GM19099 (cell line): ENCODE results near the gene RXRA.

Experiments used
- POLR2A ChIP-seq: IDR thresholded peaks from 3 replicates; pipeline ENCODE4 v1.6.1; 2011; ENCODE audit warnings: low read depth; ENCODE audit not compliant: insufficient read length; ENCODE audit errors: extremely low read depth

The RXRA gene

DNA sequence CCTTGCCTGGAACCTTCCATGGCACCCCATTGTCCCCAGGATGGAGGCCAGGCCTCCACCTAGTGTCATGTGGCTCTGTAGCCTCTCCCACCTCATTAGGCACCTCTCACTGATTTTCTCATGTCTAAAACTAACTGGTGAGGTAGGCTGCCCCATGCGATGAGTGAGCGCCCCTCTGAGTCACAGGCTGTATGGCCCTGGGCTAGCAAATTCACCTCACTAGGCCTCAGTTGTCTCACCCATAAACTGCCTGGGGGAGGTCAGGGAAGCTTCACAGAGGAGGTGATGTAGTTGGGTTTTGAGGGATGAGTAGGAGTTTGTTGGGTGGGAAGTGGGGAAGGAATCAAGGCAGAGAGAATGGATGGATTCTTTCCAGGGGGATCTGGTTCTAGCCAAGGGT is 8.8 kb downstream of the RXRA start:
- no peak for TF ChIP-seq POLR2A

DNA sequence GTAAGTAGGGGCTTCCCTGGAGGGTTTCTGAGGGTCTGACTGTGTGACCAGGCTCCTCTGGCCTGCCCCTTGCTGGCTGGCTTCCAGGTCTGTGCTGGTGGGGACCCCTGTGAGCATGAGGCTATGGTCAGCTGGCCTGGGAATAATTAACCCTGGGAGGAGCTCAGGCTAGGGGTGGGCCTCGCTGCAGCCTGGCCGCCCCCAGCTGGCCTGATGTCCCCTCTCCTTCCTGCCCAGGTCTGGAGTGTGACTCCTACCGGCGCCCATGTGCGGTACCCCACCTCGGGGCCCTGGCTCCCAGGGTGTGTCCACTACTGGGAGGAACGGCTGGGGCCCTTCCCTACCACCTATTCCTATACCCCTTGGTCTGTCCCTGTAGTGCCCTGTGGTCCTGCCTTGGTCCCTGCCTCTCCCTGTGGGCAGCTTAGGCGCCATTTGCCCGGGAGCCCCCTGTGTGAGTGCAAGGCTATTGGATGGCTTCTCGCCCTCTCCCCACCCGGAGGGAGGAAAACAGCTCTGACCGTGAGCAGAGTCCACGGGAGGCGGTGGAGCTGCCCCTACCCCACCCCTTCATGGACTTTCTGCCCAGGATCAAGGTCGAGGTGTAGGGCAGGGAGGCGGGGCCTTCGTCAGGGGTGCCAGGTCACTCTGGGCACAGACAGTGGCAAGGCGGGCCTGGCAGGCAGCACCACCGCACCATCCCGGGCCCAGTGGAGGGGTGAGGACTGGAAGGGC is 9.4 kb downstream of the RXRA start:
- no peak for TF ChIP-seq POLR2A

DNA sequence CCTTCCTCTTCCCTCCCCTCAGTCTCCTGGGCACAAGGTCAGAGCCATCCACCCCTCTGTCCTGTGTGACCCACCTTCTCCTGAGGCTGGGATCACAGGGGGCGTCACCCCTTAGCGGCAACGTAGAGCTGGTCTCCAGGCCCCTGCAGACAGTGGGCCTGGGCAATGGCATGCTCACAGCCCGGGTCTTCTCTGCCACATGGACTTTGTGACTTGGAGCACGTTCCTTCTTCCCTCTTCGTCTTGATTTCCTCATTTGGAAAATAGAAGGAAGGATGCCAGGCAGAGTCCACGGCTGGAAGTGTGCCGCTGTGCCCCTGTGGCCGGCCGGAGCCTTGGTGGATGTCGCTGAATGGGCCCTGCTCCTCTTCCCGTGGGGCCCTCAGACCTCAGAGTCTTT is 10.0 kb downstream of the RXRA start:
- no peak for TF ChIP-seq POLR2A

DNA sequence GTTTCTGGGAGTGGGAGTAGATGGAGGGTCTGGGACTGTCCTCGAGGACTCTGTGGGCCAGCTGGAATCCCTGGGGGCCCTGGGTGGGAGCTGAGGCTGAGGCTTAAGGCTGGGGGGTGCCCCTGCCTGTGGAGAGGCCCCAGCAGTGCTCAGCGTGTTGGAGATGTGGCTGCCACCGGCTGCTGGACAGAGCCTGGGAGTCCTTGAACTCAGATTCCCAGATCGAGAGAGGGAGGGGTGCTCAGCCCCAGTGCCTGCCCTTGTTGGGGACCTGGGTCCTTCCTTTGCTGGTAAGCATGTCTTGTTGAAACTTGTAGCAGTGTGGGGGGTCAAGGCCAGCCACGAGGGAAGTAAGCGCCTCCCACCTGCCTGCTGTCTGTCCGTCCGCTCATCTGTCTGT is 10.7 kb downstream of the RXRA start:
- no peak for TF ChIP-seq POLR2A

- no peak for TF ChIP-seq POLR2A
Measured at GRCh38 chr9:134337469-134337868, 11.2 kb downstream of the RXRA start.

DNA sequence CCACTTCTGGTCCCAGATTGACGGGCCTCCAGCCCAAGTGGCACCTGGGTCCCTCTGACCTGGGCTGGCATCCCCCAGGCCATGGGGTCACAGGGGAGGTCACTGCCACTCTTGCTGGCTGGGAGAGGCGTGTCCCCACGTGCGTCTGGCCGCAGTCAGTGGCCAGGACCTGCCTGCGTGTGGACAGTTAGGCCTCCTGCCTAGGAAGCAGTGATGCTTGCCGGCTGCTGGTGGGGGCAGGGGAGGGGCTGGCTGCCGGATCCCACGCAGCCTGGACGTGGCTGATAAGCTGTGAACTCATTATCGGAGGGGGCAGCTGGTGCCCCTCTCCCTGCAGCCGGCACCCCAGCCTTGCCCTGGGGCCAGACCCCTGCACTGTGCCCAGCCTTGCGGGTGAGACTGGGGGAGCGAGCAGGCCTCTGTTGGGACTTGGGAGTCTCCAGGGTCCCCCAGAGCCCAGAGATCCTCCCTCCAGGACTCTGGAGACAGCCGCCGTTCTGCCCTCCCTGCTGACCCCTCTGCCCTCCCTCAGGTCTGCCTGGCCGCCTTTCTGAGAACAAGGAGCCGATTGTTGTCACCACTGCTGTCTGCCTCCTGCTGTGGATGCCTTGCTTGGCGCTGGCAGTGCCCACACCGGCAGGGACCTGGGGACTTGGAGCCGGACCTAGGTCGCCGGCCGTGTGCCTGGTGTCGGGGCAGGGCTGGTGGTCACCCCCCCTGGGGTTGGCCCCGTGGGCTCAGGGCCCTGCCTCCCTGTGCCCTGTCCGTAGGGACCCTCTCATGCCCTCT is 12.3 kb downstream of the RXRA start:
- no peak for TF ChIP-seq POLR2A

- TF ChIP-seq POLR2A: no peak
Measured at GRCh38 chr9:134339183-134339806, 13.0 kb downstream of the RXRA start.

- no peak for TF ChIP-seq POLR2A
Measured at GRCh38 chr9:134340475-134341160, 14.4 kb downstream of the RXRA start.

- no peak for TF ChIP-seq POLR2A
Measured at GRCh38 chr9:134341306-134341705, 15.1 kb downstream of the RXRA start.

GRCh38 chr9:134341929-134342745 is 15.9 kb downstream of the RXRA start:
- no peak for TF ChIP-seq POLR2A

DNA sequence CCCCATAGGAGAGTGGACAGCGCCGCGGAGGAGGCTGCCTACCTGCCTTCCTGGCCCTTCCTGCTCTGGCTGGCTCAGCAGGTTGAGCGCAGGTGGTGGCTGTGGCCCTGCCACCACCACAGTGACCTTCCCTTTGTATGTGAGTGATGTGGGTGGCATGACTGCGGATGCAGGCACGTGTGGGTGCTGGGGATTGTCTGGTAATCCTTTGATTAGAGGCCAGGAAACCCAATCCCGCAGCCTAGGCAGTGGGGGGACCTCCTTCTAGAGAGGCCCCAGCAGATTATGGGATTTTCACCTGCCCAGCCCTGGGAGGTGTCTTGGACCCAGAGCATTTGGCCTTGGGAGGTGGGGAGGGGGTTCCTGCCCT is 16.5 kb downstream of the RXRA start:
- TF ChIP-seq POLR2A: no peak

- no peak for TF ChIP-seq POLR2A
Measured at GRCh38 chr9:134343637-134344036, 17.4 kb downstream of the RXRA start.

DNA sequence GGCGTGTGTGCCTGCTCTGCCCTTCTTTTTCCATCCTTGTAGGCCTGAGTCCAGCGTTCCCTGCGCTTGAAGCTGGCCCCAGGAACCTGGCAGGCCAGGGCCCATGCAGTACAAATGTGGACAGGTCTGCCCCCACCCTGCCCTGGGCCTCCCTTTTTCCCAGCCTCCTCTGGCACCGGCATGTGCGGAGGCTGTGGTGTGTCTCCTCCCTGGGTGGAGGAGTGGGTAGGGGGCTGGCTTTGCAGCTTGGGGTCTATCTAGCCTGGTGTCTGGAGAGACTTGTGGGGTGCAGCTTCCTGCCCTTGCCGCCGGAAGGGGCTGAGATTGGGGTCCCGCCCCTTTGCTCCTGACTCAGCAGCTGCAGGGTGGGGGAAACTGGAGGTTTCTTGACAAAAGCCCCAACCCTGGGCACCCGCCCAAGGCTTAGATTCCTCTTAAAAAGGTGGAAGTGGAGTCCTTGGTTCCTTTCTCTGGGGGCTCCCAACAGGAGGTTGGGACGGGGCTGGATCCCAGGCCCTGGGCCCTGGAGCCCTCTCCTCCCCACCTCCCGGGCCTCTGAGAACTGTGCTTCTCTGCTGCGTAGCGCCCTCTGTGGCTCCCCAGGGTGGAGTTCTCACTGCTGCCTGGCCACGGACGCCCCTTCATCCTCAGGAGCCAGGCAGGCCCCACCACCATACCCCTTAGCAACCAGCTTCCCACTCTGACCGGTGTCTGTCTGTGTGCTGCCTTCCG is 18.0 kb downstream of the RXRA start:
- no peak for TF ChIP-seq POLR2A

DNA sequence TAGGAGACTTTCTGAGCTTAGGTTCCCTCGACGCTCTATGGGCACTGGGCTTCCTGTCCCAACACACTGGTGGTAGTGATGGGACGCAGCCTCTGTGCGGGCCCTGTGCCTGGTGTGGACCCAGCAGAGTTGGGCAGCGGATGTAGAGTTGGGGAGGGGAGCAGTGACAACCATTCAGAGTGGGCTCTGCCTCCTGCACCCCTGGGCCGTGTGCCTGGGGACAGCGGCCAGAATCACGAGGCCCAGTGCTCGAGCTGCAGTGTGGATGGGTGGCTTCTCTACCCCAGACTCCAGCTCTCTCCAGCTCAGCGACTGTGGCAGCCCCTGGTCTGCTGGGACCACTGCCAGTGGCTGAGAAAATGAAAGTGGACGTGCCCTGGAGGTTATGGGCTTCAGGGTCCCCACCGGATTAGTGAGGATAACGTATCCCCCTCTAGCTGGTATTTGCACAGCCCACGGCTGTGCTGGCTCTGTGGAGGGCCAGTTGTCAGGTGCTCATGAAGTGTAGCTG is 18.6 kb downstream of the RXRA start:
- TF ChIP-seq POLR2A: no peak
